Measurements from ENCODE around the gene SLC35B2.

SLC35B2 gene

GRCh38 chr6:44254191-44255104, 2.9 kb downstream of the SLC35B2 start:
- DNase-seq (ENCODE audit: low read depth in 2 of 2): no peak

GRCh38 chr6:44253307-44254101, 3.8 kb downstream of the SLC35B2 start:
- no peak for DNase-seq (ENCODE audit: low read depth in 2 of 2)

- no peak for DNase-seq (ENCODE audit: low read depth in 2 of 2)
These were observed 5.5 kb downstream of the SLC35B2 start for GRCh38 chr6:44251576-44252524.

GRCh38 chr6:44250718-44251123, 6.6 kb downstream of the SLC35B2 start:
- no peak for DNase-seq (ENCODE audit: low read depth in 2 of 2)

- no peak for DNase-seq (ENCODE audit: low read depth in 2 of 2)
These were observed 7.1 kb downstream of the SLC35B2 start for GRCh38 chr6:44250067-44250717.

- DNase-seq (ENCODE audit: low read depth in 2 of 2): no peak
These were observed 8.1 kb downstream of the SLC35B2 start for GRCh38 chr6:44249082-44249748.

- DNase-seq (ENCODE audit: low read depth in 2 of 2): no peak
These were observed 8.7 kb downstream of the SLC35B2 start for GRCh38 chr6:44248579-44248978.

- DNase-seq (ENCODE audit: low read depth in 2 of 2): peak; percentile 81 to 82
These were observed 9.7 kb downstream of the SLC35B2 start for GRCh38 chr6:44247338-44248302.

- peak; percentile 93 to 95 for DNase-seq (ENCODE audit: low read depth in 2 of 2)
These were observed 10.5 kb downstream of the SLC35B2 start, which contains the start of gene HSP90AB1 for GRCh38 chr6:44246663-44247337. HSP90AB1 (plus strand) TSS chr6:44247101; CDS start chr6:44248630, 1,529 bp downstream.

GRCh38 chr6:44245912-44246662, 11.2 kb downstream of the SLC35B2 start:
- peak; percentile 83 to 85 for DNase-seq (ENCODE audit: low read depth in 2 of 2)

GRCh38 chr6:44245391-44245911, 11.9 kb downstream of the SLC35B2 start:
- no peak for DNase-seq (ENCODE audit: low read depth in 2 of 2)

- DNase-seq (ENCODE audit: low read depth in 2 of 2): no peak
These were observed 14.0 kb downstream of the SLC35B2 start for GRCh38 chr6:44243345-44243744.

- no peak for DNase-seq (ENCODE audit: low read depth in 2 of 2)
These were observed 18.5 kb downstream of the SLC35B2 start for GRCh38 chr6:44238687-44239350.

GRCh38 chr6:44237813-44238433, 19.4 kb downstream of the SLC35B2 start:
- DNase-seq (ENCODE audit: low read depth in 2 of 2): peak; percentile 68 to 82

GRCh38 chr6:44237021-44237812, 20.1 kb downstream of the SLC35B2 start:
- peak; percentile 56 to 76 for DNase-seq (ENCODE audit: low read depth in 2 of 2)

Measured in stimulated activated CD8-positive, alpha-beta memory T cell treated with anti-CD3 and anti-CD28 coated beads, Interleukin-15, amount 100 ng/mL, for 48 hours (primary cell).